Effector memory CD8-positive, alpha-beta T cell (primary cell): ENCODE measurements around the gene APMAP.

ENCODE experiments used
- ATAC-seq: fragments of 150-1000 bp; cut with Tn5 transposase; replicated peaks from 2 replicates; pipeline ENCODE4 v1.10.0; 2021; ENCODE audit warnings: mild to moderate bottlenecking, moderate library complexity
- DNase-seq, 3 experiments: peaks; one replicate each; pipeline ENCODE4 v3.0.0; 2021
- H3K27ac Mint-ChIP-seq, 2 donors: one replicate each; pipeline ENCODE4 v1.8.0; 2022; ENCODE audit warnings: mild to moderate bottlenecking in 2 of 2, mixed read lengths in 2 of 2, moderate library complexity in 2 of 2
- H3K27me3 Mint-ChIP-seq, 2 donors: one replicate each; pipeline ENCODE4 v1.8.0; 2022; ENCODE audit warnings: mixed read lengths in 2 of 2
- H3K36me3 Mint-ChIP-seq: one replicate; pipeline ENCODE4 v1.8.0; 2022; ENCODE audit warnings: mild to moderate bottlenecking, moderate library complexity, mixed read lengths; ENCODE audit not compliant: insufficient read depth
- H3K4me1 Mint-ChIP-seq, 2 donors: one replicate each; pipeline ENCODE4 v1.8.0; 2022; ENCODE audit warnings: low read depth in 2 of 2, mixed read lengths in 2 of 2
- H3K4me3 Mint-ChIP-seq, 2 donors: one replicate each; pipeline ENCODE4 v1.8.0; 2022; ENCODE audit warnings: mild to moderate bottlenecking in 2 of 2, mixed read lengths in 2 of 2, moderate library complexity in 2 of 2
- H3K9me3 Mint-ChIP-seq, 2 donors: one replicate each; pipeline ENCODE4 v1.8.0; 2022; ENCODE audit warnings: mixed read lengths in 2 of 2
- total RNA-seq, 9 experiments: gene quantifications; one replicate each; lab custom pipeline; 2026; lab: John Stamatoyannopoulos, UW

Gene APMAP
- total RNA-seq = 93.4 to 190 (median 123) reads per million in 9 experiments

DNA sequence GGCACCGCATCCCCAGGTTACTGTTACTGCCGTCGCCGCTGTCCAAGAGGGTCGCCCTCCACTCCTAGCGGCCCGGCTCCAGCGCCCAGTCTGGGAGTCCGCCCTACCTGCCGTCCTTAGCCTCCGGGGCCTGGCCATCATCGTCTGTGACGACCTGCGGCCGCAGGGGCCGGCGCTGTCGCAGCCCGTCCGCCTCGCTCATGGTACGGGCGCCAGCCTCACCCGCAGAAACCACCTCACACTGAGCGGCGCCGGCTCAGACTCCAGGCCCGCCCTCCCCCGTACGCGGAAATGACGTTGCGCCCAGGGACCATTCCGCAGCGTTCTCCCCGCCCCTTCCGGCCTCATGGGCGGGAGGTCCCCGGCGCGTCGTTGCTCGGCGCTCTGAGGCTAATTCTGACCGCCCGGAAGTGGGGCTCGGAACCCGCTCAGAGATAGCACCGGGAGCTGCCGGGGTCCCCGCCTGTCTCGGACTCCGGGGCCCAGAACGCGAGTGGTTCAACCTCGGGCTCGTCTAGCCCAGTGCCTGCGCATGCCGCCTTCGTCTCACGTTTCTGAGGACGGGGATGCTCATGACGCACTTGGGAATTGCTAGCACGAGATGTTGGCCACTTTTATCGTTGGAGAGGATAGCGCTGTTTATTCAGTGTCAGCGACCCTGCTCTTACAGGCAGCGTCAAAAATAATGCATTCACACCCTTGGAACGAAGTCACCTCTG, at the start of gene APMAP:
TSS of gene APMAP (minus strand) at position 265 of the 719 bp plus-strand sequence. CDS start at position 202, 63 bp downstream.
- H3K27ac Mint-ChIP-seq = peak within 1 kb of the TSS; percentile 97 to 99
- DNase-seq (peak; percentile 96 to 98 (median 97)), ATAC-seq (peak; percentile 88)
- peak within 1 kb of the TSS; percentile 93 to 99 for H3K4me3 Mint-ChIP-seq
- no peaks in the 10 kb centered on the region for H3K27me3 Mint-ChIP-seq
- H3K9me3 Mint-ChIP-seq = no peaks in the 10 kb centered on the region
- H3K4me1 Mint-ChIP-seq = peaks cover 54 to 55% of the 10 kb centered on the region in 2 donors
- peaks cover 34% of the 10 kb centered on the region for H3K36me3 Mint-ChIP-seq

DNA sequence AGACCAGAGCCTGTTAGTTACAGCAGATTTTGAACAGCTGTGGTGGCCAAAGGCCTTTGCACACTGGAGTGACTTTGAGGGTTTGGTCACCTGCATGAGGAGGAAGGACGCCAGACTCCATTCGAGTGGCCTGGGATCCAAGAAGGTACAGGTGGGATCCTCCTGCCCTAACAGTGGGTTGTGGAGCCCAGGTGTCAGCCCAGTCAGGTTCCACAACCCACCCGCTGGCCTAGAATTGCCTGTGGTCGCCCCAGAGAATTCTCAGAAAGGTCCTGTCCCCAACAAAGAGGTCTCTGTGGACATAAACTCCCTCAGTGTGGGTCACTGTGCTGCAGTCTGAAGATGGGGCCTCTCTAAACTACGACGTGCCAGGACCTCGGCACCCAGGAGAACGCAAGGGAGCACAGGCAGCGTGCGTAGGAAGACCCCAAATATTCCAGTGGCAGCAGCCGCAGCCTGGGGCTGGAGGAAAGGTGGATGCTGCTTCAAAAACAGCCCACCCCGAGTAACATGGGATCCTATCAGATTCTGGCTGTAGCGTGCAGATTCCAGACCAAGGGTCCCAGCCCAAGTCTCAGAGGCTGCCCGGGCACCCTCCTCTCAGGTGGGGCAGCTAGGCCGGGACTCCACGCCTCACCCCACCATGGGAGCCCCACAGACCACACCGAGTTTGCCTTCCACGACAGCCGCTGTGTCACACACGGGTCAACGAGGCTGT, 49.4 kb upstream of the APMAP start:
- H3K27me3 Mint-ChIP-seq = no peaks in the 10 kb centered on the region
- ATAC-seq (no peak), DNase-seq (no peak)
- H3K4me3 Mint-ChIP-seq = peak overlapping the region; percentile 59 to 72
- H3K4me1 Mint-ChIP-seq = peaks cover 44 to 47% of the 10 kb centered on the region in 2 donors
- no peaks in the 10 kb centered on the region for H3K9me3 Mint-ChIP-seq
- H3K36me3 Mint-ChIP-seq = peaks cover 39% of the 10 kb centered on the region
- peak overlapping the region; percentile 92 to 96 for H3K27ac Mint-ChIP-seq

- H3K4me3 Mint-ChIP-seq = no peak overlapping the region
- H3K27ac Mint-ChIP-seq = peak overlapping the region; percentile 92 to 96
- no peaks in the 10 kb centered on the region for H3K9me3 Mint-ChIP-seq
- DNase-seq (no peak), ATAC-seq (no peak)
- H3K4me1 Mint-ChIP-seq = peaks cover 58 to 59% of the 10 kb centered on the region in 2 donors
- no peaks in the 10 kb centered on the region for H3K27me3 Mint-ChIP-seq
- peaks cover 30% of the 10 kb centered on the region for H3K36me3 Mint-ChIP-seq
Observed at GRCh38 chr20:25040438-25040831, 47.9 kb upstream of the APMAP start.

GRCh38 chr20:25039697-25040437, 47.3 kb upstream of the APMAP start:
- peaks cover 58 to 59% of the 10 kb centered on the region in 2 donors for H3K4me1 Mint-ChIP-seq
- H3K36me3 Mint-ChIP-seq = peaks cover 30% of the 10 kb centered on the region
- no peaks in the 10 kb centered on the region for H3K9me3 Mint-ChIP-seq
- no peak for DNase-seq
- H3K4me3 Mint-ChIP-seq = no peak overlapping the region
- peak overlapping the region; percentile 92 to 96 for H3K27ac Mint-ChIP-seq
- no peaks in the 10 kb centered on the region for H3K27me3 Mint-ChIP-seq
- no peak for ATAC-seq

DNA sequence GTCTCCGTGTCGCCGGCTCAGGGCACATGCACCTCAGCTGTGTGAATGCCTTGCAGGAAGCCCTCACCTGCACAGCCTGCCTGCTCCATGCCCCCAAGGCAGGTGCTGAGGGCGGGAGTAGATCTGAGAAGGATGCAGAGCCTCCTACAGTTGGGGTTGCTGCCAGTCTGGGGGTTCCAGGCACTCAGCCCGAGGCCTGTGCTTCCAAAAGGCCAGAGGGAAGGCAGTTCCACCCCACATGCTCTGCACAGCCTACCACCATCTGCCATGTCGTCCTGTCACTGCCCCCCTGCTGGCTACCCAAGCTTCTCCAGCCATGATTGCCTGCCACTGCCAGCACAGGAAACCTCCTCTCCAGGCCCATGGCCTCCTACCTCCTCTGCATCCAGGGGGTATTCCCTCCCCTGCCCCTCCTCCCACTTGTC, 46.1 kb upstream of the APMAP start:
- H3K36me3 Mint-ChIP-seq = peaks cover 28% of the 10 kb centered on the region
- peaks cover 60 to 61% of the 10 kb centered on the region in 2 donors for H3K4me1 Mint-ChIP-seq
- ATAC-seq (no peak), DNase-seq (no peak)
- H3K4me3 Mint-ChIP-seq = no peak overlapping the region
- no peaks in the 10 kb centered on the region for H3K9me3 Mint-ChIP-seq
- no peaks in the 10 kb centered on the region for H3K27me3 Mint-ChIP-seq
- H3K27ac Mint-ChIP-seq = peak overlapping the region; percentile 84 to 92

- H3K27ac Mint-ChIP-seq = peak overlapping the region; percentile 84 to 92
- H3K4me1 Mint-ChIP-seq = peaks cover 60% of the 10 kb centered on the region in 2 donors
- H3K9me3 Mint-ChIP-seq = no peaks in the 10 kb centered on the region
- H3K36me3 Mint-ChIP-seq = peaks cover 24% of the 10 kb centered on the region
- H3K4me3 Mint-ChIP-seq = no peak overlapping the region
- H3K27me3 Mint-ChIP-seq = no peaks in the 10 kb centered on the region
- ATAC-seq = no peak
- DNase-seq = no peak
Observed at GRCh38 chr20:25038103-25038410, 45.5 kb upstream of the APMAP start.

DNA sequence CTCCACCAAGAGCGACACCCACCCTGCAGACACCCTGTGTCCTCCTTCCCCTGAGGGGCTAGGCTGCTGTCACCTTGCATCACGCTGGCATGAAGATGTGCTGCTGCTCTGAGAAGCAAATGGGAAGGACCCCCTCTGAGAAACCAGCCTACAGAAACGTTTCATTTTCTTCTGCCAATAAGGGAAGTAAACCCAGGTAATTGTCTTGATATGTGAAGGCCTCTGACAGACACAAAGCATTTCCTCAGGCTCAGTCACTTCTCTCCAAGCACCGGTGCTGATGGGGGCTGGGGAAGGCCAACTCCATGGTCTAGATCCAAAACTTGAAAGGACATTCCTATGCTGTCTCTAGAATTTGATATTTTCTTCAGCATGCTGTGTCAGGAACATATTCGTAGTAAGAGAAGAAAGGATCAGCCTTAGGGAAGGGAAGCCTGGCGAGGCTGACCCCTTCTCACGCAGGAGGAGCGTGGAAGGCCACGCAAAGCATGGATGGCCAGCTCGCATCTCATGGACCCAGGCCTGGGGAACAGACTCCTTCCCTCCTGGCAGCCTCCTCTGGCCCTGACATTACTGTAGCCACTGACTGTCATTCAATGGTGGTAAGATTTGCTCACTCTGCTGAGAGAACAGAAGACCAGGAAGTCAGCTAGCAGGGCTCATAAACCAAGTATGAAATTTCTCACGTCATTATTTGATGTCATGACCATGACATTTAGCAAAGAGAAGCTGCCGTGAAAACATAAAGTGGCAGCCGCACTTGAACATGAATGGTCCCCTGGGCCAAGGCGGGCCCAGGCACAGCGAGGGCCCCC, 44.9 kb upstream of the APMAP start:
- DNase-seq (no peak), ATAC-seq (peak; percentile 44)
- H3K27ac Mint-ChIP-seq = peak overlapping the region; percentile 84 to 92
- H3K36me3 Mint-ChIP-seq = peaks cover 24% of the 10 kb centered on the region
- no peak overlapping the region for H3K4me3 Mint-ChIP-seq
- H3K27me3 Mint-ChIP-seq = no peaks in the 10 kb centered on the region
- peaks cover 54% of the 10 kb centered on the region in 2 donors for H3K4me1 Mint-ChIP-seq
- no peaks in the 10 kb centered on the region for H3K9me3 Mint-ChIP-seq

- H3K4me1 Mint-ChIP-seq = peaks cover 46 to 55% of the 10 kb centered on the region in 2 donors
- H3K27ac Mint-ChIP-seq = peak overlapping the region; percentile 84 to 92
- ATAC-seq (no peak), DNase-seq (no peak)
- peak overlapping the region; percentile 39 to 58 for H3K4me3 Mint-ChIP-seq
- H3K36me3 Mint-ChIP-seq = peaks cover 24% of the 10 kb centered on the region
- no peaks in the 10 kb centered on the region for H3K27me3 Mint-ChIP-seq
- H3K9me3 Mint-ChIP-seq = no peaks in the 10 kb centered on the region
Observed at GRCh38 chr20:25036331-25036936, 43.9 kb upstream of the APMAP start.

- H3K4me1 Mint-ChIP-seq = peaks cover 47 to 56% of the 10 kb centered on the region in 2 donors
Observed at GRCh38 chr20:25035921-25036320, 43.4 kb upstream of the APMAP start.

DNA sequence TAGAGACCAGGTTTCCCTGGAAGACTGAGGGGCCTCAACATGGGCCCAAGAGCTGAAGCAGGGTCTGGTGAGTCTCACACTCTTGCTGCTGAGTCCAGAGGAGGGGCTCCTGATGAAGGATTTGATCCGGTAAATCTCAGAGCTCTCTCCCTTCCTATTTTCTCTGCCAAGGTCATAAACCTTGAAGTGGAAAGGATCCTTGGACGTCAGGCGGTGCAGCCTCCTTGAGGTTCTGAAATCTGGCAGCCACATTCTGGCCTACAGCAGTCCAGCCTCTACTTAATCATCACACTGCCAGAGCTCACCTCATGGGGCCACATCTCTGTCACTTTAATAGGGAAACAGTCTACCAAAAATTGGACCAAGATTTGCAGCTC, 41.4 kb upstream of the APMAP start:
- Mint-ChIP-seq H3K27me3 (no peaks in the 10 kb centered on the region), H3K27ac (peak overlapping the region in 1 of 2 donors; percentile 31), H3K9me3 (no peaks in the 10 kb centered on the region), H3K36me3 (peaks cover 22% of the 10 kb centered on the region), H3K4me3 (no peak overlapping the region), H3K4me1 (peaks cover 52 to 72% of the 10 kb centered on the region in 2 donors)
- DNase-seq (no peak), ATAC-seq (no peak)

More at GRCh38 chr20:25035921-25036320, 43.4 kb upstream of the APMAP start:
- peak overlapping the region; percentile 39 to 58 for H3K4me3 Mint-ChIP-seq
- peak; percentile 47 for ATAC-seq
- H3K27me3 Mint-ChIP-seq = no peaks in the 10 kb centered on the region
- H3K27ac Mint-ChIP-seq = peak overlapping the region; percentile 70 to 92
- peaks cover 22% of the 10 kb centered on the region for H3K36me3 Mint-ChIP-seq
- DNase-seq = no peak
- H3K9me3 Mint-ChIP-seq = no peaks in the 10 kb centered on the region

GRCh38 chr20:25033265-25033923, 40.8 kb upstream of the APMAP start:
- ATAC-seq (no peak), DNase-seq (no peak)
- Mint-ChIP-seq H3K4me1 (peaks cover 47 to 72% of the 10 kb centered on the region in 2 donors), H3K9me3 (no peaks in the 10 kb centered on the region), H3K4me3 (no peak overlapping the region), H3K27me3 (no peaks in the 10 kb centered on the region), H3K27ac (no peak overlapping the region), H3K36me3 (peaks cover 21% of the 10 kb centered on the region)
